Fibroblast of villous mesenchyme (primary cell): ENCODE measurements around the gene SCGB1C1. TPM values are rescaled to one million over a fixed set of nuclear protein-coding genes. Genes with fewer than 3 reads are reported as not detected.

Experiments used
- DNase-seq: peaks from one replicate; pipeline ENCODE4 v3.0.0-alpha.2; 2010; ENCODE audit warnings: low read depth
- H3K4me3 ChIP-seq: 2 replicates; pipeline ENCODE4 v1.5.1; 2011; ENCODE audit warnings: low read depth, mild to moderate bottlenecking, low read length
- total RNA-seq: library from RNA; depleted of rRNA; stranded (reverse); fragments of >200 nt; gene quantifications from 2 replicates; pipeline ENCODE4 v1.2.3, GENCODE V29; 2012
- TF ChIP-seq, protein P1 (sequence below): IDR thresholded peaks from 2 replicates; pipeline ENCODE4 v1.5.1; 2012; ENCODE audit warnings: low read depth, mild to moderate bottlenecking, low read length; ENCODE audit not compliant: insufficient read depth

The SCGB1C1 gene
- total RNA-seq, 1 donor = not detected

DNA sequence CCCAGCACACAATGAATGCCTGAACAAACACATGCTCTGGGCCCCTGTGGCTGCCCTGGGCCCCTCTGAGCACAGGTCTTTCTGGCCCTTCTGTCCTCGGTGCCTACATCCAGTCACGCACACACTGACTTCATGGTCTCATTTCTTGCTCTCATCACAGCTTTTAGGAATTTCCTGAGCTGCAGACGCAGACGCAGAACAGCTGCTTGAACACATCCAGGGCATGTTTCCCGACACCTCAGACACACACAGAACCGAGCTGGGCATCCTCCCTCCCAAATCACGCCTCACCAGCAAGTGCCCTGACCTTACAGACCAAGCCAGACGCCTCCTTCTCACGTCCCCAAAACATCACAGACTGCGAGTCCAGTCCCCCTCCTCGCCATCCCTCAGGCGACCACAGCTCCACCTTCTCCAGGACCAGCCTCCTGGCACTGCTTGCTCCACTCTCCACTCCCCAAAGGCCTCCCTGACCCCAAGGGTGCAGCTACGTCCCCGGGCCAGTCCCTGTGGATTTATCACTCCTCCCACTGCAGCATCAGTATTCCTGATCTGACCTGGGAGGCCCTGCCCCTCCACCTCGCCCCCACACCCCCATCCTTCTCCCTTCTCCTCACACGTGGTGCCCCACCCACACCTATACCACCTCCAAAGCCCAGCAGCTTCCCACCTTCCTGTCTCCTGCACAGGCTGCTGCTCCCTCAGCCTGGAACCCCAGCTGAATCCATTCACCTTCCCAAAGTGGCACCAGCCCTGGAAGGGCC is 30.3 kb downstream of the SCGB1C1 start:
- DNase-seq = no peak
- TF ChIP-seq, protein P1, sequence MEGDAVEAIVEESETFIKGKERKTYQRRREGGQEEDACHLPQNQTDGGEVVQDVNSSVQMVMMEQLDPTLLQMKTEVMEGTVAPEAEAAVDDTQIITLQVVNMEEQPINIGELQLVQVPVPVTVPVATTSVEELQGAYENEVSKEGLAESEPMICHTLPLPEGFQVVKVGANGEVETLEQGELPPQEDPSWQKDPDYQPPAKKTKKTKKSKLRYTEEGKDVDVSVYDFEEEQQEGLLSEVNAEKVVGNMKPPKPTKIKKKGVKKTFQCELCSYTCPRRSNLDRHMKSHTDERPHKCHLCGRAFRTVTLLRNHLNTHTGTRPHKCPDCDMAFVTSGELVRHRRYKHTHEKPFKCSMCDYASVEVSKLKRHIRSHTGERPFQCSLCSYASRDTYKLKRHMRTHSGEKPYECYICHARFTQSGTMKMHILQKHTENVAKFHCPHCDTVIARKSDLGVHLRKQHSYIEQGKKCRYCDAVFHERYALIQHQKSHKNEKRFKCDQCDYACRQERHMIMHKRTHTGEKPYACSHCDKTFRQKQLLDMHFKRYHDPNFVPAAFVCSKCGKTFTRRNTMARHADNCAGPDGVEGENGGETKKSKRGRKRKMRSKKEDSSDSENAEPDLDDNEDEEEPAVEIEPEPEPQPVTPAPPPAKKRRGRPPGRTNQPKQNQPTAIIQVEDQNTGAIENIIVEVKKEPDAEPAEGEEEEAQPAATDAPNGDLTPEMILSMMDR = no peak
- H3K4me3 ChIP-seq = no peak overlapping the region

DNA sequence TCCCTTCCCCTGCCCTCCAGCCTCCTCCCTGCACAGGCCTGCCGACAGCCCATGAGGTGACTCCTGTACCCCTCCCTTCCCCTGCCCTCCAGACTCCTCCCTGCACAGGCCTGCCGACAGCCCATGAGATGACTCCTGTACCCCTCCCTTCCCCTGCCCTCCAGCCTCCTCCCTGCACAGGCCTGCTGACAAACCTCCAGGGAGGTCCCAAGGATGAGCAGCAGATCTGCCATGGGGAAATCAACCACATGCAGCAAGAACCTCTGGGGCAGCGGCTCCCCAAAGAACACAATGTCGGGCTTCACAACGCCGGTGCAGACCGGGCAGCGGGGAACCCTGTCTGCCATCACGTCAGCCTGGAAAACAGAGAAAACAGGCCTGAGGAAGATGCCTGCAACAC is 31.0 kb downstream of the SCGB1C1 start:
- H3K4me3 ChIP-seq = no peak overlapping the region
- TF ChIP-seq, protein P1 = no peak
- no peak for DNase-seq

DNA sequence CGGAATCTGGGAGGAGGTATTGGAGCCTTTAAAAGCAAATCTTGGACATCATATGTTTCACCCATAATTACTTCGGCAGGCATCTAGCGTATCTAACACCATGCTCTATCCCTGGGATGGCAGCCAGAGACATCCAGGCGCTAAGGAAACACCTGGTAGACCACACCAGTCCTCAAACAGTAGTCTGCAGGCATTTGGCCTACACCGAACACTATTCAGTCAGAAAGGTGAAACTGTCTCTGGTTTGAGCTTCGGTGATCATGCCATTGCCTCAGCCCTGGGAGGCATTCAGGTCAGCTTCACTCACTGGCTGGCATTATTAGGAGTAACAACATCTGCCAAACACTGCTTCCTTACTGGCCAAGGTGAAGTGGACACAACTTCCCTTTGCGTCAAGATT is 31.5 kb downstream of the SCGB1C1 start:
- TF ChIP-seq, protein P1 = no peak
- H3K4me3 ChIP-seq = no peak overlapping the region
- DNase-seq = no peak

DNA sequence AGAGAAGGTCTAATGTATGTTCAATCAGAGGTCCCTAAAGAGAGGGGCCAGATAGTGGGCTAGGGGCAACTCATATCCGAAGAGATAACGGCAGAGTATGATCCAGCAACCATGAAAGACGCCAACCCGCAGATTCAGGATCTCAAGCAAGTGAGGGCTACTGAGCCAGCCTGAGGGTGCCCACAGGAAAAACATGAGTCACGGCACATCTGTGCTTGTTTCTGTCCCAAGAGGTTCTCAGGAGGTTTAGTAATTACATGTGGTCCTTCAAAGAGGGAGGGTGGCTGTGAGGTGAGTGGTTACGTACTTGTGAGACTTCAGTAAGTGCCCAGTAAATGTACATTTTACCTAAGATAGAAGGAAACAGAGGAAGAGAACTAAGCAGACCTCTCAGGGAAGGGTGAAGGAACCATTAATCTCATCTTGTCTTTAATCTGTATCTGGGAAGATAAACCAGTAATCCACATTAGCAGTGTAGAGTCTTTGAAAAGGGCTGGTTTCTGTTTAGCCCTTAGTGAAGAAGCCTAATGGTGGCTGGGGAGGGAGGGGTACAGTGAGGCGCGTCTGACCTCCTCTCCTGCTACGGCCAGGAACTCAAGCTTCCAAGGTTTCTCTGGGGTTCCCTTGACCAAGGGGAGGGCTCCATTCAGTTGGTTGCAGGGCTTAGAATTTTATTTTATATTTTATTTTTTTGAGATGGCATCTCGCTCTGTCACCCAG is 33.0 kb downstream of the SCGB1C1 start:
- H3K4me3 ChIP-seq = no peak overlapping the region
- DNase-seq = no peak
- TF ChIP-seq, protein P1 = no peak

DNA sequence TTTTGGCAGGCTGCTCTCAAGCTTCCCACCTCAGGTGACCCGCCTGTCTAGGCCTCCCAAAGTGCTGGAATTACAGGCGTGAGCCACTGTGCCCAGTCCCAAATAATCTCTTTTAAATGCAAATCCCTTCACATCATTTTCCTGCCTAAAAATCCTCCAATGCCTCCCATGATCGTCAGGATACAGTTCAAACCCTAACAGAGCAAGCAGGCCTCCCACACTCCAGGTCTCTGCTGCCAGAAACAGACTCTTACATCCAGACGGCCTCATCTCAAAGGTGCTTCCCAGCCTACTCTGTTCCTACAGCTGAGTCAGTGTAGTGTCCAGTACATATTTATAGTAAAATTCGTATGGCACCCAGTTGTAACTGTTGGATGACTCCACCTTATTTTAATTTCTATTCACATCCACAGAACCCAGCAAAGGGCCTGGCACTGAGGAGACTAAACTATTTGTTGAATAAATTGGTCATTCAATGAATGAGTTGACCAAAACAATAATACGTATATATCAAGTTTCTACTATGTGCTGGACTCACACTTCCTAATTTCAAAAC is 35.0 kb downstream of the SCGB1C1 start:
- H3K4me3 ChIP-seq = no peak overlapping the region
- DNase-seq = no peak
- TF ChIP-seq, protein P1 = no peak

DNA sequence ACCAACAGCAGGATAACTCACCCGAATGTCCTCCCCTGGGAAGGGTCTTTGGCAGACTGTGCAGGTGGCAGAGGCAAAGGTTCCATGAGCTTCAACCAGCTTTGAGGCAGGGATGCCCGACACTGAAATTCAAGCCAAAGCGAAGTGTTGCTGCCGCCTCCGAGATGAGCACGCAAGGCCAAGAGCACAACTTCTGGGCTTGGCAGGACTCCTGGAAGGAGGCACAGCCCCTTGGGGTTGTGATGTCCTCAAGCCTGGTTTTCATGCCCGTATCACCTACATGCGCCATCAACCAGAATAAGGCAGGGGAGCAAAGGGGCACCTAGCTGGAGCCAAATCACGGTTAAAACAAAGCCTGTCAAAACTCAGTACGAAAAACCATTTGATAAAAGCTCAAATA is 37.6 kb downstream of the SCGB1C1 start:
- no peak overlapping the region for H3K4me3 ChIP-seq
- DNase-seq = no peak
- TF ChIP-seq, protein P1 = no peak
